ENCODE data around the gene FOXC1. TPM values are rescaled to one million over a fixed set of nuclear protein-coding genes. Genes with fewer than 3 reads are reported as not detected.

Gene FOXC1
- total and polyA plus RNA-seq, 4 donors, result 0.08 to 0.33 (median 0.14) TPM

DNA sequence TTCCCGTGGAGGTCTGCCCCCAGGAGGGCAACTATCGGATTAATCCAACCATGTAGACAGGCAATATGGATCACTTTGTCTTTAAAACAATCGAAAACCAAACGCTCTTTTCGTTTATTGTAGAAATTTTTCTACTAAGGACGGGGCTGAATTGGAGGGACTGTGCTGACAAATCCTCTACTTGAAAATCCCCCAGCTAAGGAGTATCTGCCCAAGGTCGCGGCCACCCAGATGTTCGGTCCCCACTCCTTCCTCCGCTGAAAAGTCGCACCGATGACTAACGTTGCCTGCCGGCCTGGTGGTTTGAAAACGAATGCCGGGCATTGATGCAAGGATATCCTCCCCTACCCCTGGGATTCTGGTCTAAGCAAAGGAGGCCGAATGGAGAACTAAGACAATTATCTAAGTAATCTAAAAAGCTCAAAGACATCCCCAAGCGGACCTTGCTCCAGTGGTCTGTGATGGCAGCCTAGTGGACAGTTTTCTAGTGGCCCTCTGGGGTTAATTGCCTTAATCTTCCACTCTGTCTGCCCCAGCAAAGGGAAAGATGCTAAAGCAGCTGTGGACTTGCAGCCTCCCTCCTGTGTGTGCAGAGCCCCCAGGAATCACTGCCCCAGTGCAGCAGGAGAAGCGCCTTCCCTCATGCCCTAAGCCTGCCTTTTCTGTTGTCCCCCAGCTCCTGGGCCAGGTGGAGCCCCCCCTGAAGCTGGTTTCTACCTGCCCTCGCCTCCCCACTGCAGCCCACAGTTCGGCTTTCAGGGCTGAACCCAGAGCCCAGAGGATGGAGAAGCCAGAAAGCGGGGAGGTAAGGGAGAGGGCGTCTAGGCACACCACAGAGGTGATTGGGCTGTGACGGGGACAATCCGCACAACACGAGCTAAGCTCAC is 3.6 kb upstream of the FOXC1 start:
- no peak overlapping the region for H3K9ac ChIP-seq (ENCODE audit: low read depth in 1 of 2, low read length in 2 of 2)
- peaks cover 20 to 53% (median 35%) of the 10 kb centered on the region in 4 donors for H3K4me1 ChIP-seq (ENCODE audit: control insufficient read depth in 4 of 4, insufficient read depth in 4 of 4, low read length in 3 of 4)
- H3K27ac ChIP-seq (ENCODE audit: low read depth in 1 of 2, low read length in 2 of 2), result no peak overlapping the region
- no peak overlapping the region for H3K4me3 ChIP-seq (ENCODE audit: low read depth in 1 of 3, low read length in 3 of 3)
- TF ChIP-seq HNF4A (conservative IDR thresholded peaks at IDR 0.05) (no peak), RAD21 (IDR thresholded peaks at IDR 0.05) (no peak), JUND (IDR thresholded peaks at IDR 0.05) (no peak), RXRA (IDR thresholded peaks at IDR 0.05) (no peak), NR2F2 (IDR thresholded peaks at IDR 0.05) (no peak), FOXA2 (IDR thresholded peaks at IDR 0.05) (no peak), GABPA (IDR thresholded peaks at IDR 0.05 in 1 of 2, conservative IDR thresholded peaks at IDR 0.05 in 1 of 2) (no peak), SP1 (IDR thresholded peaks at IDR 0.05) (no peak), FOXA1 (IDR thresholded peaks at IDR 0.05) (no peak), HNF4G (IDR thresholded peaks at IDR 0.05) (no peak), EGR1 (IDR thresholded peaks at IDR 0.05; ENCODE audit: low read depth in 2 of 2) (no peak), YY1 (IDR thresholded peaks at IDR 0.05) (no peak)
- TF ChIP-seq, protein P1, sequence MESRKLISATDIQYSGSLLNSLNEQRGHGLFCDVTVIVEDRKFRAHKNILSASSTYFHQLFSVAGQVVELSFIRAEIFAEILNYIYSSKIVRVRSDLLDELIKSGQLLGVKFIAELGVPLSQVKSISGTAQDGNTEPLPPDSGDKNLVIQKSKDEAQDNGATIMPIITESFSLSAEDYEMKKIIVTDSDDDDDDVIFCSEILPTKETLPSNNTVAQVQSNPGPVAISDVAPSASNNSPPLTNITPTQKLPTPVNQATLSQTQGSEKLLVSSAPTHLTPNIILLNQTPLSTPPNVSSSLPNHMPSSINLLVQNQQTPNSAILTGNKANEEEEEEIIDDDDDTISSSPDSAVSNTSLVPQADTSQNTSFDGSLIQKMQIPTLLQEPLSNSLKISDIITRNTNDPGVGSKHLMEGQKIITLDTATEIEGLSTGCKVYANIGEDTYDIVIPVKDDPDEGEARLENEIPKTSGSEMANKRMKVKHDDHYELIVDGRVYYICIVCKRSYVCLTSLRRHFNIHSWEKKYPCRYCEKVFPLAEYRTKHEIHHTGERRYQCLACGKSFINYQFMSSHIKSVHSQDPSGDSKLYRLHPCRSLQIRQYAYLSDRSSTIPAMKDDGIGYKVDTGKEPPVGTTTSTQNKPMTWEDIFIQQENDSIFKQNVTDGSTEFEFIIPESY (IDR thresholded peaks at IDR 0.05), result no peak
- TF ChIP-seq, protein P2, sequence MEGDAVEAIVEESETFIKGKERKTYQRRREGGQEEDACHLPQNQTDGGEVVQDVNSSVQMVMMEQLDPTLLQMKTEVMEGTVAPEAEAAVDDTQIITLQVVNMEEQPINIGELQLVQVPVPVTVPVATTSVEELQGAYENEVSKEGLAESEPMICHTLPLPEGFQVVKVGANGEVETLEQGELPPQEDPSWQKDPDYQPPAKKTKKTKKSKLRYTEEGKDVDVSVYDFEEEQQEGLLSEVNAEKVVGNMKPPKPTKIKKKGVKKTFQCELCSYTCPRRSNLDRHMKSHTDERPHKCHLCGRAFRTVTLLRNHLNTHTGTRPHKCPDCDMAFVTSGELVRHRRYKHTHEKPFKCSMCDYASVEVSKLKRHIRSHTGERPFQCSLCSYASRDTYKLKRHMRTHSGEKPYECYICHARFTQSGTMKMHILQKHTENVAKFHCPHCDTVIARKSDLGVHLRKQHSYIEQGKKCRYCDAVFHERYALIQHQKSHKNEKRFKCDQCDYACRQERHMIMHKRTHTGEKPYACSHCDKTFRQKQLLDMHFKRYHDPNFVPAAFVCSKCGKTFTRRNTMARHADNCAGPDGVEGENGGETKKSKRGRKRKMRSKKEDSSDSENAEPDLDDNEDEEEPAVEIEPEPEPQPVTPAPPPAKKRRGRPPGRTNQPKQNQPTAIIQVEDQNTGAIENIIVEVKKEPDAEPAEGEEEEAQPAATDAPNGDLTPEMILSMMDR (IDR thresholded peaks at IDR 0.05; ENCODE audit: low read depth, low read length, missing input control), result no peak
- TF ChIP-seq, protein P3, sequence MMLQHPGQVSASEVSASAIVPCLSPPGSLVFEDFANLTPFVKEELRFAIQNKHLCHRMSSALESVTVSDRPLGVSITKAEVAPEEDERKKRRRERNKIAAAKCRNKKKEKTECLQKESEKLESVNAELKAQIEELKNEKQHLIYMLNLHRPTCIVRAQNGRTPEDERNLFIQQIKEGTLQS (IDR thresholded peaks at IDR 0.05), result no peak
- H3K27me3 ChIP-seq (ENCODE audit: control insufficient read depth in 4 of 4, insufficient read depth in 4 of 4, low read length in 3 of 4), result peaks cover 0 to 30% (median 13%) of the 10 kb centered on the region in 4 donors
- no peak for DNase-seq (ENCODE audit: low spot score)
- 13% methylated on average over 26 of the region's 26 CpGs for WGBS
- H3K36me3 ChIP-seq (ENCODE audit: control insufficient read depth in 4 of 4, insufficient read depth in 3 of 4, low read depth in 1 of 4, low read length in 3 of 4), result no peaks in the 10 kb centered on the region
- peaks cover 0 to 3% (median 0%) of the 10 kb centered on the region in 4 donors for H3K9me3 ChIP-seq (ENCODE audit: control insufficient read depth in 4 of 4, low read length in 3 of 4)

DNA sequence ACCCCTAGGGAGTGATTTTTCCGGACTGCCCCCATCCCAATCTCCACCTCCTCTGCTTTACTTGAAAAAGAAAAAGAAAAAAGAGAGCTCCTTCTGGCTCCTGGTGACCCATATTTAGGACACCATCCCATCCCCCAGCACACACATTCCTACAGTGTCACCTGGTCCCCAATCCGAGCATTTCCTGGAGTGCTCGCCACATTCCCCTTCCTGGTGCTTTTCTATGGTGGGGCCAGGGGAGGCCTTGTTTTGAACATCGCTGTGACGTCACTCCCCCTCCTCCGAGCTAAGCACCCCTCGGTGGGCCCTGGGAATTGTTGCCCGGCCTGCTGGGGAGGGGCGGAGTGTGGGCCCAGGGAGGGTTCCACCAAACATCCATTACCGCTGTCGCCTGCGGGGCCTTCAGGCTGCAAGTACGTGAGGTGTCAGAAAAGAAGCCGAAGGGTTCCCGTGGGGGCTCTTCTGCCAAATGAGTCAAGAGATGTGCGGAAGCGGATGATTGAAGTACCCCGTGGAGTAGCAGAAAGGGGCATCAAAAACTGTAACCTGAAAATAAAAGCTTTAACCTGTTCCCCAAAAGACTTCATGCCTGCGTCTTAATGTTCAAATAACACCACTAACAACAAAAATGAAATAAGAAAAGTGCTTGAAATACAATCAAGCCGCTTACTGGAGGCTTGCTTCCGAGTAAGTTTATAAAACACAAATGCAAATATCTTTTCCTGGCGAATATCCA is 2.8 kb upstream of the FOXC1 start:
- Histone ChIP-seq H3K9ac (ENCODE audit: low read depth in 1 of 2, low read length in 2 of 2) (no peak overlapping the region), H3K27ac (ENCODE audit: low read depth in 1 of 2, low read length in 2 of 2) (no peak overlapping the region), H3K36me3 (ENCODE audit: control insufficient read depth in 4 of 4, insufficient read depth in 3 of 4, low read depth in 1 of 4, low read length in 3 of 4) (no peaks in the 10 kb centered on the region), H3K4me3 (ENCODE audit: low read depth in 1 of 3, low read length in 3 of 3) (peak overlapping the region in 1 of 3 donors; percentile 4), H3K9me3 (ENCODE audit: control insufficient read depth in 4 of 4, low read length in 3 of 4) (peaks cover 0 to 3% (median 0%) of the 10 kb centered on the region in 4 donors), H3K4me1 (ENCODE audit: control insufficient read depth in 4 of 4, insufficient read depth in 4 of 4, low read length in 3 of 4) (peaks cover 26 to 57% (median 36%) of the 10 kb centered on the region in 4 donors), H3K27me3 (ENCODE audit: control insufficient read depth in 4 of 4, insufficient read depth in 4 of 4, low read length in 3 of 4) (peaks cover 0 to 30% (median 10%) of the 10 kb centered on the region in 4 donors)
- DNase-seq (ENCODE audit: low spot score), result no peak
- 14% methylated on average over 22 of the region's 22 CpGs for WGBS
- TF ChIP-seq, protein P3 (IDR thresholded peaks at IDR 0.05), result no peak
- TF ChIP-seq, protein P2 (IDR thresholded peaks at IDR 0.05; ENCODE audit: low read depth, low read length, missing input control), result no peak
- TF ChIP-seq RAD21 (IDR thresholded peaks at IDR 0.05) (no peak), NR2F2 (IDR thresholded peaks at IDR 0.05) (no peak), HNF4A (conservative IDR thresholded peaks at IDR 0.05) (no peak), JUND (IDR thresholded peaks at IDR 0.05) (no peak), EGR1 (IDR thresholded peaks at IDR 0.05; ENCODE audit: low read depth in 2 of 2) (no peak), HNF4G (IDR thresholded peaks at IDR 0.05) (no peak), SP1 (IDR thresholded peaks at IDR 0.05) (no peak)
- TF ChIP-seq, protein P4, sequence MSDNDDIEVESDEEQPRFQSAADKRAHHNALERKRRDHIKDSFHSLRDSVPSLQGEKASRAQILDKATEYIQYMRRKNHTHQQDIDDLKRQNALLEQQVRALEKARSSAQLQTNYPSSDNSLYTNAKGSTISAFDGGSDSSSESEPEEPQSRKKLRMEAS (IDR thresholded peaks at IDR 0.05), result no peak
- TF ChIP-seq, protein P1 (IDR thresholded peaks at IDR 0.05), result no peak
